ENCODE measurements around the gene PRICKLE3. TPM values are rescaled to one million over a fixed set of nuclear protein-coding genes. Genes with fewer than 3 reads are reported as not detected.

PRICKLE3 gene
- total RNA-seq, 4 donors from 2014 or later = 14.2 to 17.6 (median 15.8) TPM

GRCh38 chrX:49184294-49185281, 1.6 kb downstream of the PRICKLE3 start:
- Histone ChIP-seq H3K27me3 (no peaks in the 10 kb centered on the region), H3K9me3 (no peaks in the 10 kb centered on the region), H3K27ac (peak overlapping the region; percentile 76 to 88), H3K36me3 (no peaks in the 10 kb centered on the region), H3K4me1 (no peaks in the 10 kb centered on the region), H3K4me3 (peak overlapping the region; percentile 28 to 33)
- peak; percentile 95 to 97 for DNase-seq
- intact Hi-C loops (cut with DNase I; ENCODE audit: low total_unique reads) = no loop called here
- TF ChIP-seq CTCF (IDR thresholded peaks at IDR 0.05) = no peak
- peak; percentile 75 to 83 for TF ChIP-seq POLR2A (IDR thresholded peaks at IDR 0.05)

GRCh38 chrX:49183701-49184281, 2.4 kb downstream of the PRICKLE3 start:
- no peak for DNase-seq
- intact Hi-C loops (cut with DNase I; ENCODE audit: low total_unique reads) = no loop called here
- no peak for TF ChIP-seq POLR2A (IDR thresholded peaks at IDR 0.05)
- TF ChIP-seq CTCF (IDR thresholded peaks at IDR 0.05) = no peak
- Histone ChIP-seq H3K36me3 (no peaks in the 10 kb centered on the region), H3K4me3 (no peak overlapping the region), H3K27me3 (no peaks in the 10 kb centered on the region), H3K9me3 (no peaks in the 10 kb centered on the region), H3K27ac (peak overlapping the region; percentile 76 to 88), H3K4me1 (no peaks in the 10 kb centered on the region)

- H3K9me3 ChIP-seq = no peaks in the 10 kb centered on the region
- H3K36me3 ChIP-seq = no peaks in the 10 kb centered on the region
- DNase-seq = no peak
- TF ChIP-seq CTCF (IDR thresholded peaks at IDR 0.05) (no peak), POLR2A (IDR thresholded peaks at IDR 0.05) (no peak)
- no peaks in the 10 kb centered on the region for H3K27me3 ChIP-seq
- no peak overlapping the region for H3K27ac ChIP-seq
- no peak overlapping the region for H3K4me3 ChIP-seq
- intact Hi-C loops (cut with DNase I; ENCODE audit: low total_unique reads) = no loop called here
- H3K4me1 ChIP-seq = no peaks in the 10 kb centered on the region
Observed at GRCh38 chrX:49179358-49179757, 6.8 kb downstream of the PRICKLE3 start.

GRCh38 chrX:49178537-49178936, 7.6 kb downstream of the PRICKLE3 start:
- H3K27ac ChIP-seq = no peak overlapping the region
- H3K27me3 ChIP-seq = no peaks in the 10 kb centered on the region
- TF ChIP-seq CTCF (IDR thresholded peaks at IDR 0.05) (no peak), POLR2A (IDR thresholded peaks at IDR 0.05) (no peak)
- H3K4me1 ChIP-seq = no peaks in the 10 kb centered on the region
- H3K9me3 ChIP-seq = no peaks in the 10 kb centered on the region
- DNase-seq = no peak
- H3K4me3 ChIP-seq = no peak overlapping the region
- no peaks in the 10 kb centered on the region for H3K36me3 ChIP-seq
- intact Hi-C loops (cut with DNase I; ENCODE audit: low total_unique reads) = no loop called here
